ENCODE data around the gene NPHP4.
"Not testable (repeated sequence)": the region's sequence is repeated elsewhere in the genome, so short reads cannot be mapped to it uniquely, and the experiment has no call there.

DNA sequence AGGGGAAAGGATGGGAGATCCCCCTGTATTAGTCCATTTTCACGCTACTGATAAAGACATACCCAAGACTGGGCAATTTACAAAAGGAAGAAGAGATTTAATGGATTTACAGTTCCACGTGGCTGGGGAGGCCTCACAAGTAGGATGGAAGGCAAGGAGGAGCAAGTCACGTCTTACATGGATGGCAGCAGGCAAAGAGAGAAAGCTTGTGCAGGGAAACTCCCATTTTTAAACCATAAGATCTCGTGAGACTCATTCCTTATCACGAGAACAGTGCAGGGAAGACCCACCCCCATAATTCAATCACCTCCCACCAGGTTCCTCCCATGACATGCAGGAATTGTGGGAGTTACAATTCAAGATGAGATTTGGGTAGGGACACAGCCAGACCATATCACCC is 138.4 kb downstream of the NPHP4 start:
- TF ChIP-seq, protein P1, sequence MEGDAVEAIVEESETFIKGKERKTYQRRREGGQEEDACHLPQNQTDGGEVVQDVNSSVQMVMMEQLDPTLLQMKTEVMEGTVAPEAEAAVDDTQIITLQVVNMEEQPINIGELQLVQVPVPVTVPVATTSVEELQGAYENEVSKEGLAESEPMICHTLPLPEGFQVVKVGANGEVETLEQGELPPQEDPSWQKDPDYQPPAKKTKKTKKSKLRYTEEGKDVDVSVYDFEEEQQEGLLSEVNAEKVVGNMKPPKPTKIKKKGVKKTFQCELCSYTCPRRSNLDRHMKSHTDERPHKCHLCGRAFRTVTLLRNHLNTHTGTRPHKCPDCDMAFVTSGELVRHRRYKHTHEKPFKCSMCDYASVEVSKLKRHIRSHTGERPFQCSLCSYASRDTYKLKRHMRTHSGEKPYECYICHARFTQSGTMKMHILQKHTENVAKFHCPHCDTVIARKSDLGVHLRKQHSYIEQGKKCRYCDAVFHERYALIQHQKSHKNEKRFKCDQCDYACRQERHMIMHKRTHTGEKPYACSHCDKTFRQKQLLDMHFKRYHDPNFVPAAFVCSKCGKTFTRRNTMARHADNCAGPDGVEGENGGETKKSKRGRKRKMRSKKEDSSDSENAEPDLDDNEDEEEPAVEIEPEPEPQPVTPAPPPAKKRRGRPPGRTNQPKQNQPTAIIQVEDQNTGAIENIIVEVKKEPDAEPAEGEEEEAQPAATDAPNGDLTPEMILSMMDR (IDR thresholded peaks at IDR 0.05), result not testable (repeated sequence)
- TF ChIP-seq POLR2A (IDR thresholded peaks at IDR 0.05), result not testable (repeated sequence)

Measured in lower leg skin (tissue), 3 donors.